Stimulated activated CD4-positive, alpha-beta T cell treated with anti-CD3 and anti-CD28 coated beads, Interleukin-4, amount 100 ng/mL, for 48 hours (primary cell): ENCODE results near the gene PAN3.
"Not testable (repeated sequence)": the region's sequence is repeated elsewhere in the genome, so short reads cannot be mapped to it uniquely, and the experiment has no call there.

Experiments used
- DNase-seq, 2 donors: peaks; one replicate each; pipeline ENCODE4 v3.0.0-alpha.2; 2020; ENCODE audit warnings: low read depth in 2 of 2

Gene PAN3

GRCh38 chr13:28136916-28137315 is 1.4 kb upstream of the PAN3 start:
- no peak for DNase-seq

- peak in 1 of 2 donors; percentile 0 for DNase-seq
Measured at GRCh38 chr13:28137596-28137995, 749 bp upstream of the PAN3 start.

- DNase-seq: peak; percentile 85 to 86
Measured at GRCh38 chr13:28138756-28139470, 568 bp downstream of the PAN3 start.

- DNase-seq: no peak
Measured at GRCh38 chr13:28140433-28141125, 2.2 kb downstream of the PAN3 start.

- DNase-seq: not testable (repeated sequence)
Measured at GRCh38 chr13:28141542-28141941, 3.2 kb downstream of the PAN3 start.

- no peak for DNase-seq
Measured at GRCh38 chr13:28145049-28145448, 6.7 kb downstream of the PAN3 start.

- DNase-seq: no peak
Measured at GRCh38 chr13:28147495-28147894, 9.2 kb downstream of the PAN3 start.

GRCh38 chr13:28159057-28159456 is 20.7 kb downstream of the PAN3 start:
- DNase-seq: no peak

- no peak for DNase-seq
Measured at GRCh38 chr13:28161370-28161769, 23.0 kb downstream of the PAN3 start.

- no peak for DNase-seq
Measured at GRCh38 chr13:28163587-28163986, 25.2 kb downstream of the PAN3 start.

- DNase-seq: no peak
Measured at GRCh38 chr13:28166257-28166656, 27.9 kb downstream of the PAN3 start.

GRCh38 chr13:28171266-28171665 is 32.9 kb downstream of the PAN3 start:
- DNase-seq: no peak

- no peak for DNase-seq
Measured at GRCh38 chr13:28172947-28173346, 34.6 kb downstream of the PAN3 start.

GRCh38 chr13:28173793-28174192 is 35.4 kb downstream of the PAN3 start:
- DNase-seq: no peak

GRCh38 chr13:28177327-28177726 is 39.0 kb downstream of the PAN3 start:
- no peak for DNase-seq

- DNase-seq: no peak
Measured at GRCh38 chr13:28177877-28178276, 39.5 kb downstream of the PAN3 start.

- no peak for DNase-seq
Measured at GRCh38 chr13:28179974-28180373, 41.6 kb downstream of the PAN3 start.

GRCh38 chr13:28181413-28181812 is 43.1 kb downstream of the PAN3 start:
- DNase-seq: no peak

- no peak for DNase-seq
Measured at GRCh38 chr13:28185256-28185655, 46.9 kb downstream of the PAN3 start.

- no peak for DNase-seq
Measured at GRCh38 chr13:28199089-28199488, 60.7 kb downstream of the PAN3 start.

- no peak for DNase-seq
Measured at GRCh38 chr13:28204043-28204442, 65.7 kb downstream of the PAN3 start.

- DNase-seq: peak; percentile 23 to 45
Measured at GRCh38 chr13:28204690-28205443, 66.5 kb downstream of the PAN3 start.

- no peak for DNase-seq
Measured at GRCh38 chr13:28218679-28219078, 80.3 kb downstream of the PAN3 start.
